Fibroblast of lung (primary cell): ENCODE measurements around the gene SGK1. TPM values are rescaled to one million over a fixed set of nuclear protein-coding genes. Genes with fewer than 3 reads are reported as not detected.
"Not testable (repeated sequence)": the region's sequence is repeated elsewhere in the genome, so short reads cannot be mapped to it uniquely, and the experiment has no call there.

Source experiments
- DNase-seq, 2 donors: peaks; one replicate each; pipeline versions ENCODE4 v3.0.0 to v3.0.0-alpha.2; 2010; ENCODE audit warnings: low read depth in 2 of 2
- H2AFZ ChIP-seq: 2 replicates; pipeline ENCODE4 v1.5.1; 2012; ENCODE audit warnings: low read length, control low read depth, inconsistent platforms
- H3K27ac ChIP-seq: 2 replicates; pipeline ENCODE4 v1.5.1; 2011; ENCODE audit warnings: low read length, control low read depth; ENCODE audit not compliant: insufficient read depth
- H3K27me3 ChIP-seq: 2 replicates; pipeline ENCODE4 v1.5.1; 2011; ENCODE audit warnings: mild to moderate bottlenecking, low read length; ENCODE audit not compliant: control insufficient read depth, insufficient read depth
- H3K36me3 ChIP-seq: 2 replicates; pipeline ENCODE4 v1.5.1; 2011; ENCODE audit warnings: low read length; ENCODE audit not compliant: control insufficient read depth, insufficient read depth
- H3K4me1 ChIP-seq: 2 replicates; pipeline ENCODE4 v1.5.1; 2011; ENCODE audit warnings: low read length; ENCODE audit not compliant: control insufficient read depth, insufficient read depth; ENCODE audit errors: extremely low read depth
- H3K4me2 ChIP-seq: 2 replicates; pipeline ENCODE4 v1.5.1; 2011; ENCODE audit warnings: low read length, control low read depth; ENCODE audit not compliant: insufficient read depth; ENCODE audit errors: extremely low read depth
- H3K4me3 ChIP-seq, 4 experiments: fragments of 200-600 bp in 1 of 4; sonication (generic) in 1 of 4; replicated peaks in 1 of 4; 2 replicates each; pipeline ENCODE4 v1.5.1; 2011 to 2016; ENCODE audit warnings: low read length in 4 of 4, low read depth in 3 of 4, mild to moderate bottlenecking in 3 of 4, control low read depth in 2 of 4, inconsistent platforms in 1 of 4, mixed read lengths in 1 of 4; ENCODE audit not compliant: insufficient read depth in 1 of 4; ENCODE audit errors: control extremely low read depth in 1 of 4
- H3K79me2 ChIP-seq: 2 replicates; pipeline ENCODE4 v1.5.1; 2012; ENCODE audit warnings: mild to moderate bottlenecking, low read length, inconsistent platforms; ENCODE audit not compliant: control insufficient read depth, insufficient read depth
- H3K9ac ChIP-seq: 2 replicates; pipeline ENCODE4 v1.5.1; 2011; ENCODE audit warnings: mild to moderate bottlenecking, low read length, control low read depth; ENCODE audit not compliant: insufficient read depth
- H3K9me3 ChIP-seq: 2 replicates; pipeline ENCODE4 v1.5.1; 2012; ENCODE audit warnings: low read depth, low read length; ENCODE audit not compliant: control insufficient read depth, insufficient read depth
- H4K20me1 ChIP-seq: 2 replicates; pipeline ENCODE4 v1.5.1; 2011; ENCODE audit warnings: low read length; ENCODE audit not compliant: control insufficient read depth, insufficient read depth; ENCODE audit errors: extremely low read depth
- CTCF ChIP-seq, 2 donors: IDR thresholded peaks in 1 of 2; conservative IDR thresholded peaks in 1 of 2; 1 replicate in 1 of 2; 2 replicates in 1 of 2; pipeline ENCODE4 v1.5.1; 2011 to 2012; ENCODE audit warnings: low read length in 2 of 2, control low read depth in 1 of 2, inconsistent platforms in 1 of 2, low read depth in 1 of 2, mild to moderate bottlenecking in 1 of 2
- EZH2 ChIP-seq: IDR thresholded peaks from 2 replicates; pipeline ENCODE4 v1.5.1; 2012; ENCODE audit warnings: low read length, control low read depth, mild to moderate bottlenecking; ENCODE audit errors: missing control alignments
- polyA plus RNA-seq, 2 donors: library from polyadenylated mRNA; depleted of rRNA in 1 of 2; stranded (reverse) in 1 of 2; unstranded in 1 of 2; fragments of >200 nt; gene quantifications; 2 replicates each; pipeline ENCODE4 v1.2.1, GENCODE V29; 2011 to 2012; ENCODE audit warnings: missing spikeins in 1 of 2
- total RNA-seq: library from RNA; depleted of rRNA; stranded (reverse); fragments of >200 nt; gene quantifications from 2 replicates; pipeline ENCODE4 v1.2.1, GENCODE V29; 2014

SGK1 gene
- total and polyA plus RNA-seq, 2 donors (not counting 1 experiment from before 2014, with no cell fraction given): 132 to 154 TPM

DNA sequence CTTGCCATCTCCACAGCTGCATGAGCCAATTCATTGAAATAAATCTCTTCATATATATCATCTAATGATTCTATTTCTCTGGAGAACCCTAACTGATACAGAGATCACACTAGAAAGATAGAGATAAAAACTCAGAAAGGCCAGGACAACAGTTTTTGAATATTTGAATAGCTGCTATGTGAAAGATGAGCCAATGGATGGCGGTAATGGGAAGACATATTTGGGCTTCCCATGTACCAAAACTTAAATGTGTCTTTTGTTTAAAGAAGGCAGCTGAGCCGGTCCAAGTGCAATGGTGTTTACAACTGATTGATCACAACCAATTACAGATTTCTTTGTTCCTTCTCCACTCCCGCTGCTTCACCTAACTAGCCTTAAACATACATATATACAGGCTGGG, 35.1 kb downstream of the SGK1 start:
- Histone ChIP-seq H3K4me2 (no peak overlapping the region), H2AFZ (no peak overlapping the region), H3K4me1 (no peaks in the 10 kb centered on the region), H3K4me3 (no peak overlapping the region), H3K27me3 (no peaks in the 10 kb centered on the region), H3K36me3 (no peaks in the 10 kb centered on the region), H3K9ac (no peak overlapping the region), H4K20me1 (no peaks in the 10 kb centered on the region), H3K79me2 (no peaks in the 10 kb centered on the region), H3K27ac (no peak overlapping the region), H3K9me3 (no peaks in the 10 kb centered on the region)
- peak in 1 of 2 donors; percentile 20 for DNase-seq
- TF ChIP-seq CTCF (conservative IDR thresholded peaks at IDR 0.05 in 1 of 2, IDR thresholded peaks at IDR 0.05 in 1 of 2; ENCODE audit: low read depth in 1 of 2, low read length in 2 of 2) (no peak), EZH2 (no peak)

GRCh38 chr6:134281388-134281787, 36.5 kb downstream of the SGK1 start:
- DNase-seq: no peak
- Histone ChIP-seq H3K27me3 (no peaks in the 10 kb centered on the region), H4K20me1 (no peaks in the 10 kb centered on the region), H3K4me2 (no peak overlapping the region), H3K9me3 (no peaks in the 10 kb centered on the region), H3K9ac (no peak overlapping the region), H3K79me2 (no peaks in the 10 kb centered on the region), H3K4me1 (no peaks in the 10 kb centered on the region), H2AFZ (no peak overlapping the region), H3K27ac (no peak overlapping the region), H3K36me3 (no peaks in the 10 kb centered on the region), H3K4me3 (no peak overlapping the region)
- no peak for TF ChIP-seq CTCF (conservative IDR thresholded peaks at IDR 0.05 in 1 of 2, IDR thresholded peaks at IDR 0.05 in 1 of 2; ENCODE audit: low read depth in 1 of 2, low read length in 2 of 2)
- TF ChIP-seq EZH2: no peak

DNA sequence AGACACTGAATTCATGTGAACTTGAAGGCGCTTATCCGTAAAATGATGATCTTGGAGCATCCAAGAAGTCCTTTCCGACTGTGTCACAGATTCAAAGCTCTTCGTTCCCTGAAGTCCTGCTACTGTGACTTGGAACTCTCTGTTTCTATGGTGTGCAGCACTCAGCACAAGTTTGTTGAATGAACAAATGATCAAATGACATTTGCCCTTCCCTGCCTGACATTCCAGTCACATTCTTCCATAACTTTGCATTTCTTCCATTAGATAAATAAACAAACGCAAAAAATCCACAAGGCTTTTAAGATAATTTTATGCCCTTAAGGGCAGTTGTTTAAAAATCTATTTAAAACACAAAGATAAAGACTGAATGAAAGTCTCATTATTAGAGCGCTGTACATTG, 39.9 kb downstream of the SGK1 start:
- H3K36me3 ChIP-seq: no peaks in the 10 kb centered on the region
- TF ChIP-seq EZH2 (no peak), CTCF (conservative IDR thresholded peaks at IDR 0.05 in 1 of 2, IDR thresholded peaks at IDR 0.05 in 1 of 2; ENCODE audit: low read depth in 1 of 2, low read length in 2 of 2) (no peak)
- H4K20me1 ChIP-seq: no peaks in the 10 kb centered on the region
- H3K27ac ChIP-seq: no peak overlapping the region
- DNase-seq: no peak
- no peak overlapping the region for H3K9ac ChIP-seq
- no peaks in the 10 kb centered on the region for H3K79me2 ChIP-seq
- H3K4me3 ChIP-seq: no peak overlapping the region
- no peaks in the 10 kb centered on the region for H3K27me3 ChIP-seq
- H3K9me3 ChIP-seq: no peaks in the 10 kb centered on the region
- peak overlapping the region; percentile 8 for H3K4me2 ChIP-seq
- no peaks in the 10 kb centered on the region for H3K4me1 ChIP-seq
- H2AFZ ChIP-seq: peak overlapping the region; percentile 36

- not testable (repeated sequence) for H3K4me2 ChIP-seq, H3K27me3 ChIP-seq, H3K27ac ChIP-seq, H3K4me1 ChIP-seq, H3K4me3 ChIP-seq, H3K9me3 ChIP-seq, H4K20me1 ChIP-seq, H3K36me3 ChIP-seq, H3K79me2 ChIP-seq, DNase-seq, H3K9ac ChIP-seq, H2AFZ ChIP-seq
These were observed 41.0 kb downstream of the SGK1 start for GRCh38 chr6:134276891-134277377.
